ENCODE data around the gene FAP.

FAP gene

GRCh38 chr2:162196638-162197037 lies 46.6 kb downstream of the FAP start:
- H3K27ac ChIP-seq (ENCODE audit: insufficient read depth, low read depth, low read length, poor library complexity, severe bottlenecking): no peak overlapping the region
- no peaks in the 10 kb centered on the region for H3K27me3 ChIP-seq (ENCODE audit: control insufficient read depth, insufficient read depth, low read length, poor library complexity, severe bottlenecking)
- no peaks in the 10 kb centered on the region for H3K4me1 ChIP-seq (ENCODE audit: control insufficient read depth, insufficient read depth, low read length)
- no peaks in the 10 kb centered on the region for H3K36me3 ChIP-seq (ENCODE audit: control insufficient read depth, insufficient read depth, low read length)
- WGBS, 2 experiments: 95 to 96% methylated on average over 6 to 7 of the region's 7 CpGs
- no peak overlapping the region for H3K4me3 ChIP-seq (ENCODE audit: insufficient read depth, low read depth, low read length)
- H3K9me3 ChIP-seq (ENCODE audit: control insufficient read depth, low read length): no peaks in the 10 kb centered on the region

GRCh38 chr2:162188451-162188850 lies 54.8 kb downstream of the FAP start:
- WGBS, 2 experiments: 92 to 94% methylated on average over 2 to 3 of the region's 3 CpGs
- H3K36me3 ChIP-seq (ENCODE audit: control insufficient read depth, insufficient read depth, low read length): no peaks in the 10 kb centered on the region
- no peaks in the 10 kb centered on the region for H3K4me1 ChIP-seq (ENCODE audit: control insufficient read depth, insufficient read depth, low read length)
- no peak overlapping the region for H3K4me3 ChIP-seq (ENCODE audit: insufficient read depth, low read depth, low read length)
- no peaks in the 10 kb centered on the region for H3K9me3 ChIP-seq (ENCODE audit: control insufficient read depth, low read length)
- no peaks in the 10 kb centered on the region for H3K27me3 ChIP-seq (ENCODE audit: control insufficient read depth, insufficient read depth, low read length, poor library complexity, severe bottlenecking)
- H3K27ac ChIP-seq (ENCODE audit: insufficient read depth, low read depth, low read length, poor library complexity, severe bottlenecking): no peak overlapping the region

GRCh38 chr2:162185541-162186232 lies 57.6 kb downstream of the FAP start:
- H3K4me3 ChIP-seq (ENCODE audit: insufficient read depth, low read depth, low read length): no peak overlapping the region
- 92 to 100% methylated on average over 3 to 5 of the region's 5 CpGs for WGBS, 2 experiments
- no peaks in the 10 kb centered on the region for H3K4me1 ChIP-seq (ENCODE audit: control insufficient read depth, insufficient read depth, low read length)
- H3K27me3 ChIP-seq (ENCODE audit: control insufficient read depth, insufficient read depth, low read length, poor library complexity, severe bottlenecking): no peaks in the 10 kb centered on the region
- no peaks in the 10 kb centered on the region for H3K36me3 ChIP-seq (ENCODE audit: control insufficient read depth, insufficient read depth, low read length)
- H3K27ac ChIP-seq (ENCODE audit: insufficient read depth, low read depth, low read length, poor library complexity, severe bottlenecking): no peak overlapping the region
- H3K9me3 ChIP-seq (ENCODE audit: control insufficient read depth, low read length): no peaks in the 10 kb centered on the region

DNA sequence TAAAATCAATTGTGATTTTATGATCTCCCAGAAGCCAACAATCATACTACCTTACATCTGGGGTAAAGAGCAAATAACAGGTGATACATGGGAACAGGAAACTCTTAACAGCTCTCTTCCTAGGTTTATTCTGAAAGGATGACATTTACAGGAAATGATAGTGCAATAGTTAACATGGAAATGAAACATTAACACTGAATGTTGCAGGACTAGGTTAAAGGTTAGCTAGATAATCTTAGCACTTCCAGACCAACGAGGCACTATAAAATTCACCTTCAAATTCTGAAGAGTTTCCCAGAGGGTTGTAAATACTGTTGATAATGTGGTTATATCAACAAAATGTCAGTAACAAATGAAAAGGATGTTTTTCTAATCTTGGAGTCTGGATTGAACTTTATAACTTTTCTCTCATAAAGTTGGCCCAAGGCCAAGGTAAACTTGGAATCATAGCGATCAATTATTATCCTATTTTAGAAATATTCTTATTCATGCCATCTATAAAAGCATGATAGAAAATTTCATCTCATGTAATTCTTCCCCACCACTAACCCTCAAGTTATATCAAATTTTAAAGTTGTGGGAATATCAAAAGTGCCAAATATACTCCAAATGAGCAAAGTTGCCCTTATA lies 58.3 kb downstream of the FAP start:
- no peaks in the 10 kb centered on the region for H3K27me3 ChIP-seq (ENCODE audit: control insufficient read depth, insufficient read depth, low read length, poor library complexity, severe bottlenecking)
- H3K4me3 ChIP-seq (ENCODE audit: insufficient read depth, low read depth, low read length): no peak overlapping the region
- no peaks in the 10 kb centered on the region for H3K36me3 ChIP-seq (ENCODE audit: control insufficient read depth, insufficient read depth, low read length)
- WGBS, 2 experiments: 96 to 100% methylated on average over 1 to 2 of the region's 2 CpGs
- no peaks in the 10 kb centered on the region for H3K9me3 ChIP-seq (ENCODE audit: control insufficient read depth, low read length)
- no peak overlapping the region for H3K27ac ChIP-seq (ENCODE audit: insufficient read depth, low read depth, low read length, poor library complexity, severe bottlenecking)
- no peaks in the 10 kb centered on the region for H3K4me1 ChIP-seq (ENCODE audit: control insufficient read depth, insufficient read depth, low read length)

- H3K9me3 ChIP-seq (ENCODE audit: control insufficient read depth, low read length): no peaks in the 10 kb centered on the region
Observed at GRCh38 chr2:162184359-162184758, 58.9 kb downstream of the FAP start.

GRCh38 chr2:162182395-162182794 lies 60.9 kb downstream of the FAP start:
- WGBS, 2 experiments: 88 to 98% methylated on average over 2 of the region's 2 CpGs
- Histone ChIP-seq H3K4me3 (ENCODE audit: insufficient read depth, low read depth, low read length) (no peak overlapping the region), H3K36me3 (ENCODE audit: control insufficient read depth, insufficient read depth, low read length) (no peaks in the 10 kb centered on the region), H3K9me3 (ENCODE audit: control insufficient read depth, low read length) (no peaks in the 10 kb centered on the region), H3K4me1 (ENCODE audit: control insufficient read depth, insufficient read depth, low read length) (no peaks in the 10 kb centered on the region), H3K27ac (ENCODE audit: insufficient read depth, low read depth, low read length, poor library complexity, severe bottlenecking) (no peak overlapping the region), H3K27me3 (ENCODE audit: control insufficient read depth, insufficient read depth, low read length, poor library complexity, severe bottlenecking) (no peaks in the 10 kb centered on the region)

More at GRCh38 chr2:162184359-162184758, 58.9 kb downstream of the FAP start:
- H3K36me3 ChIP-seq (ENCODE audit: control insufficient read depth, insufficient read depth, low read length): no peaks in the 10 kb centered on the region
- no peak overlapping the region for H3K4me3 ChIP-seq (ENCODE audit: insufficient read depth, low read depth, low read length)
- 97% methylated on average over 6 of the region's 6 CpGs for WGBS, 2 experiments
- no peak overlapping the region for H3K27ac ChIP-seq (ENCODE audit: insufficient read depth, low read depth, low read length, poor library complexity, severe bottlenecking)
- H3K27me3 ChIP-seq (ENCODE audit: control insufficient read depth, insufficient read depth, low read length, poor library complexity, severe bottlenecking): no peaks in the 10 kb centered on the region
- no peaks in the 10 kb centered on the region for H3K4me1 ChIP-seq (ENCODE audit: control insufficient read depth, insufficient read depth, low read length)

DNA sequence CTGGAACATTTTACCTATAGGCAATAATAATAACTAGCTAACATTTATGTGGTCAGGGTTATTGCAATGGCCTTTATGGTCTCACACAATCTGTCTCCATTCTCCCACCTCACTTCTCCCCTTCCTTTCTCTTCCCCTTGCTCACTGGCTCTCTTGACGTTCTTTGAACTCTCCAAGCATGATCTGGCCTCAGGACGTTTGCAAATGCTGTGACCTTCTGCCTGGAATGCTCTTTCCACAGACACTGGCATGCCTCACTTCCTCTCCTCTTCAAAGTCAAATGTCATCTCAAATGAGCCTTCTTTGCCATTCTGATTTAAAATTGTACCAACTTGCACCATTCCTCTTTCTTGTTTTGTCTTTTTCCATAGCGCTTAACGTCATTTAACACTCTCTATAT lies 65.9 kb downstream of the FAP start:
- Histone ChIP-seq H3K27ac (ENCODE audit: insufficient read depth, low read depth, low read length, poor library complexity, severe bottlenecking) (no peak overlapping the region), H3K4me3 (ENCODE audit: insufficient read depth, low read depth, low read length) (no peak overlapping the region), H3K36me3 (ENCODE audit: control insufficient read depth, insufficient read depth, low read length) (no peaks in the 10 kb centered on the region), H3K4me1 (ENCODE audit: control insufficient read depth, insufficient read depth, low read length) (no peaks in the 10 kb centered on the region), H3K27me3 (ENCODE audit: control insufficient read depth, insufficient read depth, low read length, poor library complexity, severe bottlenecking) (no peaks in the 10 kb centered on the region), H3K9me3 (ENCODE audit: control insufficient read depth, low read length) (no peaks in the 10 kb centered on the region)
- WGBS, 2 experiments: 71 to 78% methylated on average over 3 to 4 of the region's 4 CpGs

DNA sequence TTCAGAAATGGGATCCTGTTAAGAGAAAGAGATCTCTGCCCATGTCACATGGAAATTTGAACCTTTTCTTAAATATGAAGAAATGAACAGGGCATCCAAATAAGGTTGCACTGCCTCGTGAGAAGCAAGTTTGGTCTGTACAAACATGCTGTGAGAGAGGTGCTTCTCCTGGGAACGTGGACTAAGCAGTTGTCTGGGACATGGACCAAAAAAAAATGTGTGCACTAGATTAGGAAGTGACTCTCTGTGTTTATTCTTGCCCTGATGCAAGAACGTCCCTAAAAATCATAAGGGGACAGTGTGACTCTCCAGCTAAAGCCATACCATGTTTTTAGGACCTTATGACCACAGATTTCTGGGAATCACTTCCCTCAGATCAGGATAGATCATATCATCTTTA lies 67.5 kb downstream of the FAP start:
- Histone ChIP-seq H3K36me3 (ENCODE audit: control insufficient read depth, insufficient read depth, low read length) (no peaks in the 10 kb centered on the region), H3K27me3 (ENCODE audit: control insufficient read depth, insufficient read depth, low read length, poor library complexity, severe bottlenecking) (no peaks in the 10 kb centered on the region), H3K9me3 (ENCODE audit: control insufficient read depth, low read length) (no peaks in the 10 kb centered on the region), H3K4me3 (ENCODE audit: insufficient read depth, low read depth, low read length) (no peak overlapping the region), H3K27ac (ENCODE audit: insufficient read depth, low read depth, low read length, poor library complexity, severe bottlenecking) (no peak overlapping the region), H3K4me1 (ENCODE audit: control insufficient read depth, insufficient read depth, low read length) (no peaks in the 10 kb centered on the region)
- 81 to 85% methylated on average over 3 of the region's 3 CpGs for WGBS, 2 experiments

GRCh38 chr2:162174746-162175145 lies 68.5 kb downstream of the FAP start:
- Histone ChIP-seq H3K4me3 (ENCODE audit: insufficient read depth, low read depth, low read length) (no peak overlapping the region), H3K36me3 (ENCODE audit: control insufficient read depth, insufficient read depth, low read length) (no peaks in the 10 kb centered on the region), H3K4me1 (ENCODE audit: control insufficient read depth, insufficient read depth, low read length) (no peaks in the 10 kb centered on the region), H3K27me3 (ENCODE audit: control insufficient read depth, insufficient read depth, low read length, poor library complexity, severe bottlenecking) (no peaks in the 10 kb centered on the region), H3K9me3 (ENCODE audit: control insufficient read depth, low read length) (no peaks in the 10 kb centered on the region), H3K27ac (ENCODE audit: insufficient read depth, low read depth, low read length, poor library complexity, severe bottlenecking) (no peak overlapping the region)
- 89 to 96% methylated on average over 2 to 5 of the region's 5 CpGs for WGBS, 2 experiments

- Histone ChIP-seq H3K27ac (ENCODE audit: insufficient read depth, low read depth, low read length, poor library complexity, severe bottlenecking) (no peak overlapping the region), H3K4me3 (ENCODE audit: insufficient read depth, low read depth, low read length) (no peak overlapping the region), H3K36me3 (ENCODE audit: control insufficient read depth, insufficient read depth, low read length) (no peaks in the 10 kb centered on the region), H3K9me3 (ENCODE audit: control insufficient read depth, low read length) (no peaks in the 10 kb centered on the region), H3K4me1 (ENCODE audit: control insufficient read depth, insufficient read depth, low read length) (no peaks in the 10 kb centered on the region), H3K27me3 (ENCODE audit: control insufficient read depth, insufficient read depth, low read length, poor library complexity, severe bottlenecking) (no peaks in the 10 kb centered on the region)
- WGBS, 2 experiments: 100% methylated on average over 1 of the region's 1 CpG
Observed at GRCh38 chr2:162172802-162173370, 70.4 kb downstream of the FAP start.
